Measurements from ENCODE around the gene PPFIA2. TPM values are rescaled to one million over a fixed set of nuclear protein-coding genes. Genes with fewer than 3 reads are reported as not detected.

PPFIA2 gene
- total RNA-seq, 1 experiment from 2014 or later: not detected

GRCh38 chr12:81295251-81295650 is 463.9 kb downstream of the PPFIA2 start:
- no peaks in the 10 kb centered on the region for H3K9me3 ChIP-seq (ENCODE audit: insufficient read depth, low read depth)
- intact Hi-C loops (cut with micrococcal nuclease; ENCODE audit: unreplicated experiment): no loop called here
- no peaks in the 10 kb centered on the region for H3K79me2 ChIP-seq (ENCODE audit: low read depth)
- no peak overlapping the region for H2AFZ ChIP-seq
- H3K4me2 ChIP-seq: no peak overlapping the region
- no peak overlapping the region for H3K4me3 ChIP-seq
- TF ChIP-seq EZH2 (IDR thresholded peaks at IDR 0.05; ENCODE audit: low read depth) (no peak), CTCF (conservative IDR thresholded peaks at IDR 0.05) (no peak)
- no peak for DNase-seq
- no peaks in the 10 kb centered on the region for H3K4me1 ChIP-seq (replicated peaks; ENCODE audit: insufficient read depth)
- no peaks in the 10 kb centered on the region for H3K36me3 ChIP-seq (ENCODE audit: low read depth)
- ChIA-PET CTCF (no interaction called here), POLR2A (ENCODE audit: unreplicated experiment) (no interaction called here)
- no peaks in the 10 kb centered on the region for H3F3A ChIP-seq (ENCODE audit: insufficient read depth, low read depth)
- no peak overlapping the region for H3K27ac ChIP-seq
- no peaks in the 10 kb centered on the region for H3K27me3 ChIP-seq (ENCODE audit: insufficient read depth, low read depth)
- no peaks in the 10 kb centered on the region for H3K9me2 ChIP-seq (ENCODE audit: insufficient read depth)
- no TSS peak for BruUV-seq (replicated peaks)
- no peaks in the 10 kb centered on the region for H4K20me1 ChIP-seq (ENCODE audit: insufficient read depth)

DNA sequence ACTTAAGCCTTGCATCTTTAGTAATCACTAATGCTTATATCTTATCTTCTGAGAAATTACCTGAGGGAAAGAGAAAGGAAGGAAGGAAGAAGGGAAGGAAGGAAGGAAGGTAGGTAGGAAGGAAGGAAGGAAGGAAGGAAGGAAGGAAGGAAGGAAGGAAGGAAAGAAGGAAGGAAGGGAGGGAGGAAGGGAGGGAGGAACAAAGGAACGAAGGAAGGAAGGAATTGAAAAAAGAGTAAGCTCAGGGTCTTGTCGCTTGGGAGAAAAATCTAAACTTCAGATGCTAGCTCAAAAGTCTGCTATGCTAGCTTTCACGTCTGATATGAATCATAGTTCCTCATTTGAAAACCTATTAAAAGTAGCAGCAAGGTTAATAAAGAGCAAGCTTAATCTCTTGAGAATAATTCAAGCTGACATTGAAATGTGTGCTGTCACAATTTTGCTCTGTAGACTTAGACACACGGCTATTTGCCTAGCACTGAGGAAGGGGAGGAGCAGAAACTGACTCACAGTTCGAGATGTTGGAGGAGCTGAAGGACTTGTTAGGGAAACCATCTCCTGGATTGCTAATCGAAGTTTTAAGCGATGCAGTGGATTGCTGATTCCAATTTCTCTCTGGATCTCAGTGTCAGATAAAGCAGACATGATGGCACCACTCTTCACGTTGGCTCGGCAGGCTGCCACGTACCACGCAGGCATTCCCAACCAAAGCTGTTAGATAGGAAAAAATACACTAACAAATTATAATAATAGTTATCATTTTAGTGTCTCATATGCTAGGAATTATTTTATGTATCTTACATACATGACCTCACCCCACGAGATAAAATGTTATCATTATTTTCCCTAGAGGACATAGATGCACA is 464.6 kb downstream of the PPFIA2 start:
- CTCF ChIA-PET: no interaction called here
- H3K4me2 ChIP-seq: no peak overlapping the region
- BruUV-seq (replicated peaks): no TSS peak

GRCh38 chr12:81288651-81289050 is 470.5 kb downstream of the PPFIA2 start:
- Histone ChIP-seq H3F3A (ENCODE audit: insufficient read depth, low read depth) (no peaks in the 10 kb centered on the region), H2AFZ (no peak overlapping the region), H3K27ac (no peak overlapping the region), H3K27me3 (ENCODE audit: insufficient read depth, low read depth) (no peaks in the 10 kb centered on the region), H3K36me3 (ENCODE audit: low read depth) (no peaks in the 10 kb centered on the region), H3K9me2 (ENCODE audit: insufficient read depth) (no peaks in the 10 kb centered on the region; the same call in 1 of the 2 replicates), H3K4me1 (replicated peaks; ENCODE audit: insufficient read depth) (no peaks in the 10 kb centered on the region), H4K20me1 (ENCODE audit: insufficient read depth) (no peaks in the 10 kb centered on the region; the same call in 1 of the 2 replicates), H3K79me2 (ENCODE audit: low read depth) (no peaks in the 10 kb centered on the region), H3K9me3 (ENCODE audit: insufficient read depth, low read depth) (no peaks in the 10 kb centered on the region), H3K4me2 (no peak overlapping the region), H3K4me3 (no peak overlapping the region)
- POLR2A ChIA-PET (ENCODE audit: unreplicated experiment): no interaction called here
- DNase-seq: no peak
- BruUV-seq (replicated peaks): no TSS peak
- intact Hi-C loops (cut with micrococcal nuclease; ENCODE audit: unreplicated experiment): loop anchor here (10.0 kb wide), 1 partner anchor 336 kb away; no protein-coding TSS in a partner anchor
- CTCF ChIA-PET: no interaction called here
- TF ChIP-seq CTCF (conservative IDR thresholded peaks at IDR 0.05) (no peak), EZH2 (IDR thresholded peaks at IDR 0.05; ENCODE audit: low read depth) (no peak)

More for the DNA sequence above, 464.6 kb downstream of the PPFIA2 start:
- intact Hi-C loops (cut with micrococcal nuclease; ENCODE audit: unreplicated experiment): no loop called here
- no peaks in the 10 kb centered on the region for H3K9me3 ChIP-seq (ENCODE audit: insufficient read depth, low read depth)
- H3K79me2 ChIP-seq (ENCODE audit: low read depth): no peaks in the 10 kb centered on the region
- TF ChIP-seq CTCF (conservative IDR thresholded peaks at IDR 0.05): no peak
- no peak for TF ChIP-seq EZH2 (IDR thresholded peaks at IDR 0.05; ENCODE audit: low read depth)
- no peak overlapping the region for H2AFZ ChIP-seq
- no peaks in the 10 kb centered on the region for H4K20me1 ChIP-seq (ENCODE audit: insufficient read depth)
- H3K27ac ChIP-seq: no peak overlapping the region
- no peak for DNase-seq
- no peaks in the 10 kb centered on the region for H3K36me3 ChIP-seq (ENCODE audit: low read depth)
- H3K4me3 ChIP-seq: no peak overlapping the region
- H3K27me3 ChIP-seq (ENCODE audit: insufficient read depth, low read depth): no peaks in the 10 kb centered on the region
- POLR2A ChIA-PET (ENCODE audit: unreplicated experiment): no interaction called here
- H3F3A ChIP-seq (ENCODE audit: insufficient read depth, low read depth): no peaks in the 10 kb centered on the region
- H3K4me1 ChIP-seq (replicated peaks; ENCODE audit: insufficient read depth): no peaks in the 10 kb centered on the region
- H3K9me2 ChIP-seq (ENCODE audit: insufficient read depth): no peaks in the 10 kb centered on the region

All from PC-9 (cell line).